ENCODE data around the gene ATP6V0C. TPM values are rescaled to one million over a fixed set of nuclear protein-coding genes. Genes with fewer than 3 reads are reported as not detected.
A peak's percentile ranks its signal among the peaks of the same experiment; 100 is the strongest.

ATP6V0C gene
- total RNA-seq, 4 donors from 2014 or later: 103 to 147 (median 120) TPM

DNA sequence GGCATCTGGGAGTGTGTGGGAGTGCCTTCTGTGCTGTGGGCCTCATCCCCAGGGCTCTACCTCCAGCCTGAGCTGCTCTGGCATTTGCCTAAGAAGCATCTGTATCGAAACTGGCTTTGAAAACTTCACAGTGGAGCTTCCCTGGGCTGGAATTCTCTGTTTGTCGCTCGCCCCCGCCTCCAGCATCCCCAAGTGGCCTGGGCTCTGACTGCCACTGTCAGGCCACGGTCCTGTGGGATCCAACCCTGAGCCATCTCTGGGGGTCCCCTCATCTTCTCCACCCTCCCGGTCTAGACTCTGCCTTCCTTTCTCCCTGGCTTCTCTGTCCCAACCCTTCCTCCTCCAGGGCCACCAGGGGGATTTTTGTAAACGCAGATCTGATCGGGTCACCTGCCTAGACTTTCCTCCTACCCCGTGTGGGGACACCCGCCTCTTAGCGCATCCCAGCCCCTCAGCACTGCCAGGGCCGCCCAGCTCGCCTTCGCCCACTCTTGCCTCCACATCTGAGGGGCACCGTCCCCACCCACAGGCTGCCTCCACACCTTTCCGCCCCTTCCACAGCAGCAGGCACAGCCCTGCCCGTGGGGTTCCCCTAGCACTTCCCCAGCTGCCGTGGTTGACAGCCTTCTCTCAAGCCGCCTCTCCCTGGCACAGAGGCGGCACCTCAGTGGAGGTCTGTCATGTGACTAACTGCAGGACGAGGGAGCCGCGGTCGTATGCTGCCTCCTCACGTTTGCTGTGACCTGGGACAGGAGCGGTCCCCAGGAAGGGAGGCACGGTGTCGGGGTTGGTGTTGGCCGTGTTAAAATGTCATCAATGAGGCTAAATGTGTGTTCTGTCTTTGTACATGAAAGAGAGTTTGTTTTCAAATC, 26.9 kb upstream of the ATP6V0C start:
- peaks cover 47% of the 10 kb centered on the region for H3K4me1 ChIP-seq
- H3K36me3 ChIP-seq: no peaks in the 10 kb centered on the region
- H3K27me3 ChIP-seq: no peaks in the 10 kb centered on the region
- WGBS: 46% methylated on average over 29 of the region's 29 CpGs
- no peak overlapping the region for H3K27ac ChIP-seq
- DNase-seq (ENCODE audit: low spot score in 2 of 2): no peak
- no peaks in the 10 kb centered on the region for H3K9me3 ChIP-seq
- no peak for TF ChIP-seq EP300 (IDR thresholded peaks at IDR 0.05)
- TF ChIP-seq POLR2AphosphoS5 (IDR thresholded peaks at IDR 0.05): no peak
- TF ChIP-seq POLR2A (IDR thresholded peaks at IDR 0.05): no peak
- TF ChIP-seq, protein P1, sequence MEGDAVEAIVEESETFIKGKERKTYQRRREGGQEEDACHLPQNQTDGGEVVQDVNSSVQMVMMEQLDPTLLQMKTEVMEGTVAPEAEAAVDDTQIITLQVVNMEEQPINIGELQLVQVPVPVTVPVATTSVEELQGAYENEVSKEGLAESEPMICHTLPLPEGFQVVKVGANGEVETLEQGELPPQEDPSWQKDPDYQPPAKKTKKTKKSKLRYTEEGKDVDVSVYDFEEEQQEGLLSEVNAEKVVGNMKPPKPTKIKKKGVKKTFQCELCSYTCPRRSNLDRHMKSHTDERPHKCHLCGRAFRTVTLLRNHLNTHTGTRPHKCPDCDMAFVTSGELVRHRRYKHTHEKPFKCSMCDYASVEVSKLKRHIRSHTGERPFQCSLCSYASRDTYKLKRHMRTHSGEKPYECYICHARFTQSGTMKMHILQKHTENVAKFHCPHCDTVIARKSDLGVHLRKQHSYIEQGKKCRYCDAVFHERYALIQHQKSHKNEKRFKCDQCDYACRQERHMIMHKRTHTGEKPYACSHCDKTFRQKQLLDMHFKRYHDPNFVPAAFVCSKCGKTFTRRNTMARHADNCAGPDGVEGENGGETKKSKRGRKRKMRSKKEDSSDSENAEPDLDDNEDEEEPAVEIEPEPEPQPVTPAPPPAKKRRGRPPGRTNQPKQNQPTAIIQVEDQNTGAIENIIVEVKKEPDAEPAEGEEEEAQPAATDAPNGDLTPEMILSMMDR (IDR thresholded peaks at IDR 0.05): peak; percentile 23 to 55
- H3K4me3 ChIP-seq: no peak overlapping the region

DNA sequence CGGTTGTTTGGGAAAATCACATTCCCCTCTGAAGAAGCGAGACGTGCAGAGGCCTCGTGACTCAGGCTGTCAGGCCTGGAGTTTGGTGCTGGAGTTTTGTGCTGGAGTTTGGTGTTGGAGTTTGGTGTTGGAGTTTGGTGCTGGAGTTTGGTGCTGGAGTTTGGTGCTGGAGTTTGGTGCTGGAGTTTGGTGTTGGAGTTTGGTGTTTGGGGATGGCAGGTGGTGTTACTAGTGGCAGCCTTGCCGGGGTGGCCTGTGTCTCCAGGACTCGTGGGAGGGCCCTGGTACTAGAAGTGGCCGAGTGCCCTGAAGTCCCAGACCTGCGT, 26.3 kb upstream of the ATP6V0C start:
- WGBS: 45% methylated on average over 6 of the region's 8 CpGs
- H3K4me1 ChIP-seq: peaks cover 41% of the 10 kb centered on the region

DNA sequence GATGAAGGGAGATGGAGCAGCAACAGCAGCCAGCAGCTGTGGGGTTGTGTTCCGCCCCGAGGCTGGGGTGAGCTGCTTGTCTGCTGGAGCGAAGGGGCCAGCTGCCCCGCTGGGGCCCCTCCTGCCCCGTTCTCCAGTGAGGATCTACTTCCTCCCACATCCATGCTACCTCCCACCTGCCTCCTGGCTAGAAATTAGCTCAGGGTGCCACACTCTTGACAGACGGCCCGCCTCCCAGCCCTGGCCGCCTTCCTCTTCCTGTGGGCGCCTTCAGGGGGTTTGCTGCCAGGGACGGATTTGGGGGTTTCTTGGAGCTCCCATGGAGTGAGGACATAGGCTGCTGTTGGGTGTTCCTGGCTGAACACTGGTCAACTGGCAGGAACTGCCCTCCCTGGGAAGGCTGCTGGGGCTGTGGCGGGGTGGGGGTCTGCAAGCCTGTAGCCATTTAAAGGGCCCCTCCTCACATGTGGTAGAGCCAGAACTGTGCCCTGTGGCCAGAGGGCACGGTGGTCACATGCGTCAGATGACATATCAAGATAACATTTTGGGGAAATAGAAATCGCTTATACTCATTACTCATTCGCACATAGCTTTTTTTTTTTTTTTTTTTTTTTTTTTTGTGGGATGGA, 25.7 kb upstream of the ATP6V0C start:
- DNase-seq (ENCODE audit: low spot score in 2 of 2): no peak
- Histone ChIP-seq H3K9me3 (no peaks in the 10 kb centered on the region), H3K36me3 (no peaks in the 10 kb centered on the region), H3K27me3 (no peaks in the 10 kb centered on the region), H3K4me1 (peaks cover 36% of the 10 kb centered on the region), H3K4me3 (no peak overlapping the region), H3K27ac (no peak overlapping the region)
- 70% methylated on average over 15 of the region's 15 CpGs for WGBS
- TF ChIP-seq EP300 (IDR thresholded peaks at IDR 0.05) (no peak), POLR2AphosphoS5 (IDR thresholded peaks at IDR 0.05) (no peak), POLR2A (IDR thresholded peaks at IDR 0.05) (no peak)
- TF ChIP-seq, protein P1 (IDR thresholded peaks at IDR 0.05): no peak

More for the DNA sequence above, 26.3 kb upstream of the ATP6V0C start:
- H3K27me3 ChIP-seq: no peaks in the 10 kb centered on the region
- TF ChIP-seq, protein P1 (IDR thresholded peaks at IDR 0.05): no peak
- TF ChIP-seq POLR2AphosphoS5 (IDR thresholded peaks at IDR 0.05) (no peak), EP300 (IDR thresholded peaks at IDR 0.05) (no peak), POLR2A (IDR thresholded peaks at IDR 0.05) (no peak)
- H3K27ac ChIP-seq: no peak overlapping the region
- H3K36me3 ChIP-seq: no peaks in the 10 kb centered on the region
- DNase-seq (ENCODE audit: low spot score in 2 of 2): no peak
- H3K9me3 ChIP-seq: no peaks in the 10 kb centered on the region
- no peak overlapping the region for H3K4me3 ChIP-seq

DNA sequence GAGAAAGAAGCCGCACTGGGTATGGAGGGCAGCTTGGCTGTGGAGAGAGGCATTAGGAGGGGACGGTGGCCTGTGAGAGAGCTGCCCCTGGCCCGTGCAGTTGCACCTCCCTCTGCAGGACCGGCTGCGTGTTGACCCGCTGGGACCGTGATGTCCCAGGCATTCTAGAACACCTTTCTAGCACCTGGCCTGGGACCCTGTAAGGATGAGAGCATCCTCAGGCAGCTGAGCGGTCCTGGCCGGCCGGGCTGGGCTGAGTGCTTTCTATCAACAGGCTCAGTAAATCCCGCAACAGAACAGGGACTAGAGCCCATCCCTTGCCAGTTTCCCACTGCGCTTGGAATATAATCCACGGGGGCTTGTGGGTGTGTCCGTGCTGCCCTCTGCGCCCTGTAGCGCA, 24.2 kb upstream of the ATP6V0C start:
- DNase-seq (ENCODE audit: low spot score in 2 of 2): no peak
- Histone ChIP-seq H3K4me1 (peaks cover 28% of the 10 kb centered on the region), H3K36me3 (no peaks in the 10 kb centered on the region), H3K27ac (no peak overlapping the region), H3K4me3 (no peak overlapping the region), H3K27me3 (no peaks in the 10 kb centered on the region), H3K9me3 (no peaks in the 10 kb centered on the region)
- TF ChIP-seq, protein P1 (IDR thresholded peaks at IDR 0.05): no peak
- TF ChIP-seq EP300 (IDR thresholded peaks at IDR 0.05) (no peak), POLR2A (IDR thresholded peaks at IDR 0.05) (no peak), POLR2AphosphoS5 (IDR thresholded peaks at IDR 0.05) (no peak)
- WGBS: 87% methylated on average over 8 of the region's 16 CpGs
